SK-N-SH treated with all-trans-retinoic acid at 6 μM for 48 hours (cell line): Measurements from ENCODE around the gene OSBPL2.

Source experiments
- BACH2 ChIP-seq: fragments of 250-450 bp; sonication (Bioruptor Pico); IDR thresholded peaks from 2 replicates; pipeline ENCODE4 v1.9.0; 2021; ENCODE audit warnings: mild to moderate bottlenecking, borderline replicate concordance
- CSDC2 ChIP-seq: fragments of 250-450 bp; sonication (Bioruptor Pico); IDR thresholded peaks from 2 replicates; pipeline ENCODE4 v1.5.0; 2020; ENCODE audit warnings: mild to moderate bottlenecking, moderate library complexity
- GLIS3 ChIP-seq: fragments of 250-450 bp; sonication (Bioruptor Pico); IDR thresholded peaks from 2 replicates; pipeline ENCODE4 v1.5.0; 2020; ENCODE audit warnings: mild to moderate bottlenecking, moderate library complexity
- OSR1 ChIP-seq: fragments of 250-450 bp; sonication (Bioruptor Pico); IDR thresholded peaks from 2 replicates; pipeline ENCODE4 v1.8.0; 2022; ENCODE audit warnings: moderate library complexity, mild to moderate bottlenecking, inconsistent platforms
- PATZ1 ChIP-seq: fragments of 250-450 bp; sonication (Bioruptor Pico); IDR thresholded peaks from 2 replicates; pipeline ENCODE4 v1.8.0; 2020; ENCODE audit warnings: mild to moderate bottlenecking, moderate library complexity, borderline replicate concordance
- PPARA ChIP-seq: fragments of 250-450 bp; sonication (Bioruptor Pico); IDR thresholded peaks from 2 replicates; pipeline ENCODE4 v1.5.0; 2020; ENCODE audit warnings: mild to moderate bottlenecking, borderline replicate concordance
- RARB ChIP-seq: fragments of 250-450 bp; sonication (Bioruptor Pico); IDR thresholded peaks from 2 replicates; pipeline ENCODE4 v1.8.0; 2021; ENCODE audit warnings: mild to moderate bottlenecking, moderate library complexity
- SNAI2 ChIP-seq: fragments of 250-450 bp; sonication (Bioruptor Pico); IDR thresholded peaks from 2 replicates; pipeline ENCODE4 v1.5.0; 2020; ENCODE audit warnings: mild to moderate bottlenecking, moderate library complexity
- TOX ChIP-seq: fragments of 250-450 bp; sonication (Bioruptor Pico); IDR thresholded peaks from 2 replicates; pipeline ENCODE4 v1.8.0; 2021; ENCODE audit warnings: mild to moderate bottlenecking, moderate library complexity, borderline replicate concordance
- ZFP3 ChIP-seq: fragments of 250-450 bp; sonication (Bioruptor Pico); IDR thresholded peaks from 2 replicates; pipeline ENCODE4 v1.5.0; 2020; ENCODE audit warnings: mild to moderate bottlenecking, moderate library complexity
- ZFP30 ChIP-seq: fragments of 450-650 bp; formaldehyde crosslinking; IDR thresholded peaks from 2 replicates; pipeline ENCODE4 v1.5.0; 2022; ENCODE audit warnings: mild to moderate bottlenecking, moderate library complexity
- ZNF565 ChIP-seq: fragments of 450-650 bp; formaldehyde crosslinking; conservative IDR thresholded peaks from 2 replicates; pipeline ENCODE4 v1.5.0; 2020; ENCODE audit warnings: low read depth, mild to moderate bottlenecking, moderate library complexity
- ZNF70 ChIP-seq: fragments of 450-650 bp; formaldehyde crosslinking; IDR thresholded peaks from 2 replicates; pipeline ENCODE4 v1.5.0; 2020; ENCODE audit warnings: mild to moderate bottlenecking, moderate library complexity
- TF ChIP-seq, protein P1 (sequence below): fragments of 250-450 bp; sonication (Bioruptor Pico); IDR thresholded peaks from 2 replicates; pipeline ENCODE4 v1.8.0; 2021; ENCODE audit warnings: low read depth, mild to moderate bottlenecking, moderate library complexity, borderline replicate concordance

DNA sequence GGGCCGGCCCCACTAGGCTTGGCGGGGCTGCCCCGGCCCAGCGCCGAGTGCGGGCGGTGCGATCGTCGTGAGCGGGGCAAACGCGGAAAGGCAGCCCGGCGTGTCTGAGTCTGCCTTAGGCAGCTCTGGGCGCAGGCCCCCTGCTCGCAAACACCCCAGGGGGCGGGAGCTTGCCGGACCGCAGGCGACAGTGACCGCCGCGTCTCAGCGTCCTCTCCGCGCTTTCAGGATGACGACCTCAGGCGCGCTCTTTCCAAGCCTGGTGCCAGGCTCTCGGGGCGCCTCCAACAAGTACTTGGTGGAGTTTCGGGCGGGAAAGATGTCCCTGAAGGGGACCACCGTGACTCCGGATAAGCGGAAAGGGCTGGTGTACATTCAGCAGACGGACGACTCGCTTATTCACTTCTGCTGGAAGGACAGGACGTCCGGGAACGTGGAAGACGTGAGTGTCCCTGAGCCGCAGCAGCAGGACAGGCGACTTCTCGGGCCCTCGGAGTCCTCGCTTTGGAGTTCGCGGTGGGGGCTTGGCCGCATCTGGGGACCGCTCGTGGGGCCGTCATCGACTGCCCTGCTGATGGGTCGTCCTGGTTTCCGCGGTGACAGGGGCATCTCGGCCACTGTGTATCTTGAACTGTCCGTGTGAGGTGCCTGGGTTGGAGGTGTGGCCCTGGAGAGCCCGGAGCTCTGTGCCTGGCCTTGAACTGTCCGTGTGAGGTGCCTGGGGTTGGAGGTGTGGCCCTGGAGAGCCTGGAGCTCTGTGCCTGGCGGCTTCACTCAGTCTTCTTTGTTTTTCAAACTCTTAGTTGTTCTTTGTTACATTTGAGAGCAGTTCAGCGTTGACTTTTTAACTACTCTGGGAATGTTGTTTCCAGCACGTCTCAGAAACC is 65.3 kb downstream of the OSBPL2 start:
- TF ChIP-seq PATZ1 (CRISPR knock-in tag) (no peak), SNAI2 (CRISPR knock-in tag) (no peak), TOX (no peak), OSR1 (CRISPR knock-in tag) (no peak), PPARA (CRISPR knock-in tag) (no peak), CSDC2 (no peak), RARB (CRISPR knock-in tag) (no peak), BACH2 (no peak), GLIS3 (CRISPR knock-in tag) (no peak), ZFP30 (CRISPR knock-in tag) (no peak), ZNF565 (CRISPR knock-in tag) (no peak), ZFP3 (CRISPR knock-in tag) (no peak), ZNF70 (CRISPR knock-in tag) (no peak)
- TF ChIP-seq, protein P1, sequence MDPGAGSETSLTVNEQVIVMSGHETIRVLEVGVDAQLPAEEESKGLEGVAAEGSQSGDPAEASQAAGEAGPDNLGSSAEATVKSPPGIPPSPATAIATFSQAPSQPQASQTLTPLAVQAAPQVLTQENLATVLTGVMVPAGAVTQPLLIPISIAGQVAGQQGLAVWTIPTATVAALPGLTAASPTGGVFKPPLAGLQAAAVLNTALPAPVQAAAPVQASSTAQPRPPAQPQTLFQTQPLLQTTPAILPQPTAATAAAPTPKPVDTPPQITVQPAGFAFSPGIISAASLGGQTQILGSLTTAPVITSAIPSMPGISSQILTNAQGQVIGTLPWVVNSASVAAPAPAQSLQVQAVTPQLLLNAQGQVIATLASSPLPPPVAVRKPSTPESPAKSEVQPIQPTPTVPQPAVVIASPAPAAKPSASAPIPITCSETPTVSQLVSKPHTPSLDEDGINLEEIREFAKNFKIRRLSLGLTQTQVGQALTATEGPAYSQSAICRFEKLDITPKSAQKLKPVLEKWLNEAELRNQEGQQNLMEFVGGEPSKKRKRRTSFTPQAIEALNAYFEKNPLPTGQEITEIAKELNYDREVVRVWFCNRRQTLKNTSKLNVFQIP (CRISPR knock-in tag) = no peak
